ENCODE measurements around the gene KNG1. TPM values are rescaled to one million over a fixed set of nuclear protein-coding genes. Genes with fewer than 3 reads are reported as not detected.
"Not testable (repeated sequence)": the region's sequence is repeated elsewhere in the genome, so short reads cannot be mapped to it uniquely, and the experiment has no call there.

The KNG1 gene
- polyA plus RNA-seq, 3 donors: 0.02 to 0.04 TPM; not detected in 1

DNA sequence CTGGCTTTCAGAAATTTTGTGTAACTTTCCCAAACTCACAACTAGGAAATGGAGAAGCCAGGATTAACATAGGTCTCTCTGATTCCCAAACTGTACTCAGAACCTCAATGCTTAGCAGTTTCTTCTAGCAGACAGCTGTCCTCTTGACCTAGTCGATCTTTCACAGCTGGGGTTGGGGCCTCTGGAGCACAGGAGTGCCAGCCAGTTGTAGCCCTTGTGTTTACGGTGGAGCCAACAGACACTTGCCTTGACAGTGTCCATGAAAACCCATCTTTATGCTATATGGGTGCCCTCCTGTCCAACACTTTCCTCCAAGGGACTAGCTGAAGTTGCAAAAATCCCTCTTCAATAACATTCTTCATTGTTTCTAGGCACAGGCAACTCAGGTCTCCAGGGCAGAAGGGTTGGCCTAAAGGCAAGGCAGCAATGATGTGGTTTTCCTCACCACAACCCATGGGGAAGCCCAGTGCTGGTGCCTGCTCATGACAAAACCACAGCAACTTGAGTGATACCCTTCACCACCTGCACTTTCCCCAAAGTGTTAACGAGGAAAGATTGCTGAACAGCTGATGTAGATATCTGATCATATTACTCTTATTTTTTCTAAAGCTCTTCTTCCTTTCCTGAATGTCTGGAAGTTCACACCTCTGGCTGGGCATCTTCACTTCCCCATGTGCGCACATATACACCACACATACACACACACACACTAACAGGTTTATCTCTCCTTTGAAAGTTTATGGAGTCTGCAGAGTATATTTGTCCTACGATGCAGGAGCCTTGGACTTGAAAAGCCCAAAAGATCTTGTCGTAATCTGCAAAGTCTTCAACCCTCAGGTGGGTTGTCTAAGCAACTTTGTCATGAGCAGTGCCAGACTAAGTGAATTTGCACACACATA, 11.0 kb upstream of the KNG1 start:
- WGBS, 3 donors: 63 to 70% (median 63%) methylated on average over 6 of the region's 6 CpGs
- H3K27ac ChIP-seq (ENCODE audit: low read depth, low read length): no peak overlapping the region

DNA sequence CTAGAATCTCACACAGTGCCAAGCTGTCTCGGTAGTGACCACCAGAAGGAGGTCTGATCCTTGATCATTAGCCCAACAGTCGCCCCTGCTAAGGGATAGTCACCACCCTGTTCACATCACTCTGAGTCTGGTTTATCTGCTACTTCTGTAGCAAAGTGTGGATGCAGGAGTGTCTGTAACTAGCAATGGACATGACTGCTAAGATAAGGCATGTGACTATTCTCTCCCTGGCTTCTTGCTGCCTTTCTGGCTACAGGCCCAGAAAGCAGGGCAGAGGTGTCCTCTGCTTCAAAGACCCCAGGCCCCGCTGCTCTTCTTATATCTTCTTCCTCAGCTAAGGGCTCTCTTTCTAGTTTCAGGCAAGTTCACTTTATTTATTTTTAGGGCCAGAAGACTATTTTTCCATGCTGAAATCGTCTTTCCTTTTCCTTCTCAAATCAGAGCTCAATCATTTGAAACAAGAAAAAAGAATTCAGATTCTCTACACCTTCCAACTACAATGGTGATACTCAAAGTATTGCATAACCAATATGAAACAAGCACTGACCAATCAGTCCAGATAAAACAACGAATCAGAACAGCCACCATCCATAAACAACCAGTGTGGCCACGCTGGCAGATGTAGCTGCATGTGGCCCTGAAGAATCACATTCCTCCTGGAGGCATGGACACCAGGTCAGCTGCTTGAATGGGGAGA, 8.0 kb upstream of the KNG1 start:
- WGBS, 3 donors: 67 to 75% (median 74%) methylated on average over 6 of the region's 6 CpGs
- H3K27ac ChIP-seq (ENCODE audit: low read depth, low read length): no peak overlapping the region

DNA sequence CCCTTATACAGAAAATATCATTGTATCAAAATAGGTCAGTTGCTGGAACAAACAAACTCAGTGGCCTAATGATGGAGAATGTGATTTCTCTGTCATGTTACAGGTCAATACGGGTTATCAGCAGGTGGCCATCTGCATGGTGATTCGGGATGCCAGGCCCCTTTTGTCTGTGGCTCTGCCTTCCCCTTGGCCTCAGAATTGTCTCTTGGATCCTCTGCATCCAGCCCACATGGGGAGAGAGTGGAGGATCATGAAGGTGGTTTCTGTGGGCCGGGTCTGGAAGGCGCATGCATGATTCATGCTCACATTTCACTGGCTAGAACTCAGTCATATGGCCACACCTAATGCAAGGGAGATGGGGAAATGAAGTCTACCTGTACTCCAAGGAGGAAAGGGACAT, 6.5 kb upstream of the KNG1 start:
- 67 to 80% (median 80%) methylated on average over 4 of the region's 4 CpGs for WGBS, 3 donors
- not testable (repeated sequence) for H3K27ac ChIP-seq (ENCODE audit: low read depth, low read length)

DNA sequence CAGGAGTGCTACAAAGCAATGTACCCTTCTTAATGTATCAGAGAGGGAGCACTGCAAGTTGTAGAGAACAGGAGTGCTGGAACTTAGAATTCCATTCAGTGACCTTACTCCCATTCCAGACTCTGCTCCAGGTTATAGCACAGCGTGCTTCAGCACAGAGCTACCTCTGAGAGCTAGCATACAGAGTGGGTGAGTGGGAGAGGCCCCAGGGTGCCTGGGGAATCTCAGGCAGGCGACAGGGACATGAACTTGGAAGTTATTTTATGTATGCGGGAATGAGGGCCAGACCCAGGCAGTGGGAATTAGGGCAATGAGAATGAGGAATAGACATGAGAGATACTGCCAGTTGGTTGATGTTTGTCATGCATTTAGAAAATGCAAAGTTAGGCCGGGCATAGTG, 3.7 kb upstream of the KNG1 start:
- no peak overlapping the region for H3K27ac ChIP-seq (ENCODE audit: low read depth, low read length)
- WGBS, 3 donors: 60 to 68% (median 66%) methylated on average over 4 of the region's 4 CpGs

DNA sequence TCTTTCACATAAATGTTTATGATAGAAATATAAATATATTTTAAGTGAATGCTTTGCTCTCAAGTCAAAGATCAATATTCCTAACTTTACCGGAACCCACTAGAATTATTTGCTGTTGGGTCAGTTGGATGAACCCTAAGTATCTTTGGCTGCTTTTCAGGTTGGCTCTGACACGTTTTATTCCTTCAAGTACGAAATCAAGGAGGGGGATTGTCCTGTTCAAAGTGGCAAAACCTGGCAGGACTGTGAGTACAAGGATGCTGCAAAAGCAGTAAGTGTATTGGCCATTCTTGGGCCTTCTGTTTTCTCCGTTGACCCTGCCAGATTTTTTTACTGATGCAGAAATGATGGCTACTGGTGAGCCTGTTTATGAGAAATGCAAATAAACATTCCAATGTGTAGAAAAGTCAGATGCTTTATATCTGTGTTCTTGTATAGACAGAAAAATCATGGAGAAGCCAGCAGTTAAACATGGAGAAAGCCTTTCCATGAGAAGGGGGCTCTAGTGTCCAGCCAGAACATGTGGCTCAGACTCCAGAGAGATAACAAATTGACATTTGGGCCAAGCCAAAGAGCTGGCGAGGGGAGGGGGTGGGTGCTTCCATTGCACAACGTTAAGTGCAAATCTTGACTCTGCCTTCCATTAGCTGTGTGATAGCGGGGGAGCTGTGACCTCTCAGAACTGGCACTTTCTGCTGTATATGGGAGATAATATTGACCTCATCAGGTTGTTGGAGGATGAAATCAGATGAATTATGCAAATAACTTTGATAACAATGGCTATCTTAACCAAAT, 3.0 kb downstream of the KNG1 start:
- no peak overlapping the region for H3K27ac ChIP-seq (ENCODE audit: low read depth, low read length)
- WGBS, 3 donors: 44 to 65% (median 56%) methylated on average over 7 of the region's 7 CpGs

DNA sequence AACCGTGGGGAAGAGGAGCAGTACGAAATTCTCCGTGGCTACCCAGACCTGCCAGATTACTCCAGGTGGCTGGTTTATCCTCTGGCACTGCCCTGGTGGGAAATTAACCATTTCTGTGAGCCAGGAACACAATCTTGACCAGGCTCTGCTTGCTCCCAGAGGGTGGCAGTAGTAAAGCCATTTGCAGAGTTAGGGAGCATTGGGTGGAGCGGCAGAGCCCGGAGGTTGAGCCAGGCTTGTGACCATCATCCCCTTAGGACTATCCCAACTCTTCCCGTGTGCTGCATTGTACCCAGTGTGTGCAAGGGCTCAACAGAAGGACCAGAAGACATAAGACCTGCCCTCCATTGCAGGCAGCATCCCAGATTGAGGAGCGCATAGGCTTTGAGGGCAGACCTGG, 5.3 kb downstream of the KNG1 start:
- WGBS, 3 donors: 38 to 52% (median 42%) methylated on average over 7 of the region's 7 CpGs

DNA sequence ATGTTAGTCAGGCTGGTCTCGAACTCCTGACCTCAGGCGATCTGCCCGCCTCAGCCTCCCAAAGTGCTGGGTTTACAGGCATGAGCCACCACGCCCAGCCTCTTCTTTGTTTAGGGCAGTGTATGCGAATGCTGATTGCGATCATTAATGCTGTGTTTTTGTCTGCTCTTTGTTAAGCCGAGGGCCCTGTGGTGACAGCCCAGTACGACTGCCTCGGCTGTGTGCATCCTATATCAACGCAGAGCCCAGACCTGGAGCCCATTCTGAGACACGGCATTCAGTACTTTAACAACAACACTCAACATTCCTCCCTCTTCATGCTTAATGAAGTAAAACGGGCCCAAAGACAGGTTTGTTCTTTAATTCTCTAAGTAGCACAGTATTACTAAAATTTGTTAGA, 7.8 kb downstream of the KNG1 start:
- no peak overlapping the region for H3K27ac ChIP-seq (ENCODE audit: low read depth, low read length)
- 83 to 89% (median 84%) methylated on average over 12 of the region's 12 CpGs for WGBS, 3 donors

More for the DNA sequence above, 5.3 kb downstream of the KNG1 start:
- no peak overlapping the region for H3K27ac ChIP-seq (ENCODE audit: low read depth, low read length)

DNA sequence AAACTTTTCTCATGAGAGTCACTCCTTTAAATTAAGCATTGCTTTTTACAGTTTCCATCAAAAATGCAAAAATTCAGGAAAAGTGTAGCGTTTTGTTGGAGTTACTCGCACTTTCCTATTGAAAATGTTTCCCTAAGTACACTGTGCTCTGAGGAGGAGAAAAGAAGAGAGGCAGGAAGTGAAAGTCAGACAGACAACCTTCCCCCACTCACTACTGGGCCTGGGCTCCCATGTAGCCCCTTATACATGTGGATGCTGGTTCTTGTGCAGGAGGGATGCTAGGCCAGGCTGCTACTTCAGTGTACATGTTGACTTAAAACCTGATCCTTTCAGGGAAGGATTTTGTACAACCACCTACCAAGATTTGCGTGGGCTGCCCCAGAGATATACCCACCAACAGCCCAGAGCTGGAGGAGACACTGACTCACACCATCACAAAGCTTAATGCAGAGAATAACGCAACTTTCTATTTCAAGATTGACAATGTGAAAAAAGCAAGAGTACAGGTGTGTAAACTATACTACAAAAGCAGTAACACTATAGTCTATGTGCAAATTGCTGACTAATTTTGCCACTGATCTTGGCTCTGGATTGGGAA, 15.1 kb downstream of the KNG1 start:
- H3K27ac ChIP-seq (ENCODE audit: low read depth, low read length): no peak overlapping the region
- WGBS, 3 donors: 80 to 90% (median 88%) methylated on average over 4 of the region's 4 CpGs

DNA sequence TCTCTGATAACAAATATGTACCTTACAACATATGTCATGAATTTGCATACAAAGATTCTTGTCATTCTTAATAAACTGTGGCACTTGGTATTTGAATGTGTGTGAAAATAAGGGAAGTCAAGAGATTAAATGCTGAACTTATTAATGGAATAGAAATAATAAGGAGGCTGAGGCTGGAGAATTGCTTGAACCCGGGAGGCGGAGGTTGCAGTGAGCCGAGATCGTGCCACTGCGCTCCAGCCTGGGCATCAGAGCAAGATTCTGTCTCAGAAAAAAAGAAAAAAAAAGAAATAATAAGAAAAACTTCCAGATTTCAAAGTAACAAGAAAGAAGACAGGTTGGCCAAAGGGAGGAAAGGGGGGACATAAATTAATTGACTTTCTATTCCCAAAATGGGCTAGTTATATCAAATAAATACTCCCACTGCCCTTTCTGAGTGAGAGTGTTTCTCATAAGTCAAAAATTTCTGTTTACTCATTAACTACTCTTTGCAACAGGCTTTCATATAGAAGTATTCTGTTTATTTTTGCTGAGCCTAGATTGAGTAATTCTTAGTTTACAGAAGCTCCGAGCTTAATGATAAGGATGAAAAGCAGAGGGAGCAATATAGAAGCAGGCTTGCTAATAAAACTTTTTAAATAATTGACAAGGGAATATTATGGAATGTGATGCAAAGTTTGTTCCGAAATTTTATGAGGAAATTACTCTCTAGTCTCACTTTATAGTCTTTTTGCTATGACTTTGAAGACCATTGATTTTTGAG, 25.6 kb downstream of the KNG1 start:
- no peak overlapping the region for H3K27ac ChIP-seq (ENCODE audit: low read depth, low read length)
- WGBS, 3 donors: 62 to 83% (median 77%) methylated on average over 7 of the region's 7 CpGs

DNA sequence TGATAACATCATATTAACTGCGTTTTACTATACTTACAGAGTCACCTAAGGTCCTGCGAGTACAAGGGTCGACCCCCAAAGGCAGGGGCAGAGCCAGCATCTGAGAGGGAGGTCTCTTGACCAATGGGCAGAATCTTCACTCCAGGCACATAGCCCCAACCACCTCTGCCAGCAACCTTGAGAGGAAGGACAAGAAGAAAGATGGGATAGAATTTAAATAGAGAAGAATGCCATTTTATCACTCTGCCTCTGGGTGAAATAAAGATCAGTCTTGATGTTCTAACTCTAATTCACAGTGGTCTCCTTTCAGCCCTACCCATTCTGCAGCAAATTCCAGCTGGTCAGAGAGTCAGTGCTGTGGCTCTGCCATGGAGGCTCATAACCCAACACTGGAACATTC, 26.5 kb downstream of the KNG1 start:
- no peak overlapping the region for H3K27ac ChIP-seq (ENCODE audit: low read depth, low read length)
- WGBS, 3 donors: 32 to 76% (median 74%) methylated on average over 3 of the region's 3 CpGs

DNA sequence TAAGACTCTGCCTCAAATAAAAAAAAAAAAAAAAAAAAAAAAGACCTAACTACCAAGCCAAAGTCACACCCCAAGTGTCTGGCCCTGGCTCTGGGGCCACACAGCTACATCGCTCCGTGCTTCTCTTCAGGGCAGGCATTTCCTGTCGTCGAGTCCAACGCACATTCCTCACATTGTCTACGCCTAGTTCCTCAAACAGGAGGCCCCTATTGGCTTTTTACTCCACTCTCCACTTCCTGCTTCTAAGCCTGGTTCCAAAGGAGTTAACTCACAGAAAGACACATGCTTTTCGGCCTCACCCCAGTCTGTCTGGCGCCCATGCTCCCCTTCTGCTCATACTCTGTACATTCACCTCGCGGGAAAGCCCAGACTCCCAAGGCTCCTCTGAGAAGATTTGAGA, 28.8 kb downstream of the KNG1 start:
- 11 to 31% (median 15%) methylated on average over 9 to 10 of the region's 10 CpGs for WGBS, 3 donors
- H3K27ac ChIP-seq (ENCODE audit: low read depth, low read length): no peak overlapping the region

DNA sequence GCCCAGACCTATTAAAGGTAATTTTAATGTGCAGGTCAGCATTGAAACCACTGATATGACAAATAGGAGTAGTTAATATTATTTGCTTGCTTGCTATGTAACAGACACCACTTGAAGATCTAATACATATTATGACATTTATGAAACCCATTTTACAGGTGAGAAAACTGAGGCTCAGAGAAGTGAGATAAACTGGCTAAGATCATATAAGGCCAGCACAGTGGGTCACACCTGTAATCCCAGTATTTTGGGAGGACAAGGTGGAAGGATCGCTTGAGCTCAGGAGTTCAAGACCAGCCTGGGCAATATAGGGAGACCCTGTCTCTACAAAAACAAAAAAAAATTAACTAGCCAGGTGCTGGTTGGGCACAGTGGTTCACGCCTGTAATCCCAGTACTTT, 33.2 kb downstream of the KNG1 start:
- H3K27ac ChIP-seq (ENCODE audit: low read depth, low read length): no peak overlapping the region
- WGBS, 3 donors: 95 to 98% (median 96%) methylated on average over 2 of the region's 2 CpGs

DNA sequence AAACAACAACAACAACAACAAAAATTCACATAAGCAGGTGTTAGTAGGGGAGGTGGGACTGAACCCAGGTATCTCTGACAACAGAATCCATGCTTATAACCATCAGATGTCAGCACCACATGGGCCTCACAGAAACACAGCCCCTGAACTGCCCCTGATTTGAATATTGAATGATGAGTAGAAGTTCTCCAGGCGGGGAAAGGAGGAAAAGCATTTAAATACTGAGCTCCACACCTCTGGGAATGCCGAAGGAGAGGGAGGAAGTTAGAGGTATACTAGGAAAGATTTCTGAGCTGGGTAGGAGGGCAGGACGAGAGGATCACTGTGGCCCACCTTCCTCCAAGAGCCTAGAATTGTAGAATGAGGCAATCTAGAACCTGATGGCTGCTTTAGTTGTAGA, 34.3 kb downstream of the KNG1 start:
- H3K27ac ChIP-seq (ENCODE audit: low read depth, low read length): no peak overlapping the region
- WGBS, 3 donors: 55 to 72% (median 66%) methylated on average over 3 of the region's 3 CpGs

DNA sequence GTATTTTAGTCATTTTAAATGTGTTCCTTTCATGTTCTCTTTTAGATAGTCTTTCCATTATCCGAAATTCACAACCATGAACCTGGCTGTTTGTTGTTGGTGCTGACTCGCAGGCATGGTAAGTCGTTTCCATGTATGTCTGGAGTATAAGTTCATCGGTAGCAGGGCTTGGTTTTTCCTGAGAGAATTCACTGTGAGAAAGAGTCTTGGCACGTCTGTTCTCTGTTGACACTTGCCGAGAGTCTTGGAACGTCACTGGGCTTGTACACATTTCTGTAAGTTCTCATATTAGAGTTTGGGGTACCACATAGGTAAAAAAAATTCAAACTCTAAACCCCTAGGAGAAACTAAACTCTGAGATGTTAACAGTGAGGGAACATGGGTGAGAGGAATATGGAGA, 36.8 kb downstream of the KNG1 start:
- 74 to 88% (median 74%) methylated on average over 7 of the region's 7 CpGs for WGBS, 3 donors
- H3K27ac ChIP-seq (ENCODE audit: low read depth, low read length): no peak overlapping the region

DNA sequence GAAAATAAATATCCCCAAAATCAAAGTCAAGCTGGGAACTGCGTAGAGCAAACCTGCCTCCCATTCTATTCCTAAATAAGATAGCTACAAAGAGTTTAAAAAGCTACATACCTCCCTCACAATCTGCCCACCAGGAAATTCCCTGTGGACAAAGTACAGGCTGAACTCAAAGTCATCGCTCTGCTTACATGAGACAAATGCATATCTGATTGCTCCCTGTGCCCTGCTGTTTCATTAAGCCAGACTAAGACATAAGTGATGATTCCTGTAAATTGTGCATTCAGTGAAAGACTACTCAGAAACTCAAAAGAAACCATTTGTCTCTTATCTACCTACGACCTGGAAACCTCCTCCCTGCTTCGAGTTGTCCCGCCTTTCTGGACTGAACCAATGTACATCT, 37.7 kb downstream of the KNG1 start:
- H3K27ac ChIP-seq (ENCODE audit: low read depth, low read length): no peak overlapping the region
- 86 to 90% (median 88%) methylated on average over 5 of the region's 5 CpGs for WGBS, 3 donors

DNA sequence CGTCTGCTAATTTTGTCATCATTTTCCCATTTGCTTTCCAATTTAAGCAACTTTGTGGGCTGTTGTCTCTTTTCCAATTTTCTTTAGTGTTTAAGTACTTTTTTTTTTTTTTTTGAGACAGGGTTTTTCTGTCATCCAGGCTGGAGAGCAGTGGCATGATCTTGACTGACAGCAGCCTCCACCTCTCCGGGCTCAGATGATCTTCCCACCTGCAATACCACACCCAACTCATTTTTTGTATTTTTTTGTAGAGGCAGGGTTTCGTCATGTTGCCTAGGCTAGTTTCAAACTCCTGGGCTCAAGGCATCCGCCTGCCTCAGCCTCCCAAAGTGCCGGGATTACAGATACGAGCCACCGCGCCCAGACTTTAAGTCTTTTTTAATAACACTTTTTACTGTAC, 40.1 kb downstream of the KNG1 start:
- 83 to 87% (median 85%) methylated on average over 8 of the region's 8 CpGs for WGBS, 3 donors
- H3K27ac ChIP-seq (ENCODE audit: low read depth, low read length): no peak overlapping the region

DNA sequence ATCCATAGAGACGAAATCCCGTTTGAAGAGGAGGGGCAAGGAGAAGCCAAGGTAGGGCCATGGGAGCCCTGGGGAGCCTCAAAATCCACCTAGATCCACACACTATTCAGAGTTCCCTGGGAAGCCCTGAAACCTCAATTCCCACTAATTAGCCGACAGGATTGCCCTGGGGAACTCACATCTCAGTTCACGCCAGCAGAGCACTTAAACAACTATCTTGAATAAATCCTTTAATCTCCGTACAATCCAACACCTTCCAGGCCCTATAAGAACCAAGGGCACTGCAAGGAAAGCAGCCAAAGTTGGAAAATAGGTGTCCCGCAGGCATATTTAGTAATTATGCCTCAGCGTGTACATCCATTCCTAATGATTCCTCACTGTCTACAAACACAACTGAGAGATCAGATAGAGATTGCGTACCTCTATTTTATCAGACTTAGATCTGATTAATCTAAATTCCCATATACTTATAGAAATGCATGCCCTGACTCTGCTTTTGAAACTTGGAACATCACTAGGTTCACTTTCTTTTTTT, 40.6 kb downstream of the KNG1 start:
- H3K27ac ChIP-seq (ENCODE audit: low read depth, low read length): no peak overlapping the region
- 77 to 84% (median 80%) methylated on average over 8 of the region's 8 CpGs for WGBS, 3 donors
